ENCODE data around the gene ITPRID2.
"Not testable (repeated sequence)": the region's sequence is repeated elsewhere in the genome, so short reads cannot be mapped to it uniquely, and the experiment has no call there.

The ITPRID2 gene

GRCh38 chr2:181961167-181961566 lies 69.6 kb downstream of the ITPRID2 start:
- DNase-seq, result not testable (repeated sequence)

GRCh38 chr2:181962142-181962541 lies 70.6 kb downstream of the ITPRID2 start:
- no peak for DNase-seq

- DNase-seq, result no peak
Measured at GRCh38 chr2:181970160-181970794, 78.7 kb downstream of the ITPRID2 start.

GRCh38 chr2:181971032-181971431 lies 79.5 kb downstream of the ITPRID2 start:
- DNase-seq, result no peak

GRCh38 chr2:181972431-181973170 lies 81.1 kb downstream of the ITPRID2 start:
- no peak for DNase-seq

- no peak for DNase-seq
Measured at GRCh38 chr2:181973171-181973783, 81.7 kb downstream of the ITPRID2 start.

- DNase-seq, result no peak
Measured at GRCh38 chr2:181977661-181978350, 86.3 kb downstream of the ITPRID2 start.

- DNase-seq, result no peak
Measured at GRCh38 chr2:181978351-181979150, 87.0 kb downstream of the ITPRID2 start.

Data from NCI-H2081 (cell line).